Stimulated activated naive CD8-positive, alpha-beta T cell treated with anti-CD3 and anti-CD28 coated beads, Interleukin-15, Interleukin-2, amounts not matched to agents 100 ng/mL and 50 ng/mL, for 24 hours (primary cell): ENCODE results near the gene LMAN2.
"Not testable (repeated sequence)": the region's sequence is repeated elsewhere in the genome, so short reads cannot be mapped to it uniquely, and the experiment has no call there.

Experiments used
- H3K27ac Mint-ChIP-seq: one replicate; pipeline ENCODE4 v1.8.0; 2021; ENCODE audit warnings: mild to moderate bottlenecking, mixed read lengths
- H3K27me3 Mint-ChIP-seq: one replicate; pipeline ENCODE4 v1.8.0; 2021; ENCODE audit warnings: mixed read lengths
- H3K36me3 Mint-ChIP-seq: one replicate; pipeline ENCODE4 v1.8.0; 2021; ENCODE audit warnings: low read depth, mixed read lengths
- H3K4me1 Mint-ChIP-seq: one replicate; pipeline ENCODE4 v1.8.0; 2021; ENCODE audit warnings: low read depth, mixed read lengths
- H3K4me3 Mint-ChIP-seq: one replicate; pipeline ENCODE4 v1.8.0; 2021; ENCODE audit warnings: mild to moderate bottlenecking, mixed read lengths
- H3K9me3 Mint-ChIP-seq: one replicate; pipeline ENCODE4 v1.8.0; 2021; ENCODE audit warnings: mixed read lengths

The LMAN2 gene

DNA sequence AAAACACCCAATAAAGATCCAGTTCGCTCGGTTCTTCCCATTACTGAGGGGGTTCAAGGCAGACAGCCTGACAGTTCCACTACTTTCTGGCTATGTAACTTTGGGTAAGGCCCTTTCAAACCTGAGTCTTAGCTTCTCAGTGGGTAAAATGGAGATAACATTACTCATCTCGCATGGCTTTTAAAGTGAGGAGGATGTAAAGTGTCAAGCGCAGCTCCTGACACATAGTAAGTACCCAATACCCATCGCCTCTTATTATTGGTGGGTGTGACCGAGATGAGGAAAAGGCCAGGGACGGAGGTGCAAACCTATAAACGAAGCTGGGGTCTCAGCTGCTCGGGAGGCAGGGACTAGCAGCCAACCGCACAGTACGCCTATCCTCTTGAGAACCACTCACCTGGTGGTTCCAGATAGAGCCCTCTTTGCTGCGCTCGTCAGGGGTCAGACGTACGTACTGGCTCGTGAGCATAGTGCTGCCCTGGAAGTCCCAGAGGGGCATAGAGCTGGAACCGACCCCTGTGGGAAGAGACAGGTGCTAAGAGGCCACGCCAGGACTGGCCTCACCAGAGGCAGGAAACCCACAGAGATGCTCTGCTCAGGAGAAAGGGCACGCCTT is 584 bp downstream of the LMAN2 start:
- H3K4me3 Mint-ChIP-seq: peak overlapping the region; percentile 99
- H3K9me3 Mint-ChIP-seq: peaks cover 4% of the 10 kb centered on the region
- peaks cover 29% of the 10 kb centered on the region for H3K36me3 Mint-ChIP-seq
- peak overlapping the region; percentile 100 for H3K27ac Mint-ChIP-seq
- H3K27me3 Mint-ChIP-seq: no peaks in the 10 kb centered on the region
- H3K4me1 Mint-ChIP-seq: peaks cover 61% of the 10 kb centered on the region

DNA sequence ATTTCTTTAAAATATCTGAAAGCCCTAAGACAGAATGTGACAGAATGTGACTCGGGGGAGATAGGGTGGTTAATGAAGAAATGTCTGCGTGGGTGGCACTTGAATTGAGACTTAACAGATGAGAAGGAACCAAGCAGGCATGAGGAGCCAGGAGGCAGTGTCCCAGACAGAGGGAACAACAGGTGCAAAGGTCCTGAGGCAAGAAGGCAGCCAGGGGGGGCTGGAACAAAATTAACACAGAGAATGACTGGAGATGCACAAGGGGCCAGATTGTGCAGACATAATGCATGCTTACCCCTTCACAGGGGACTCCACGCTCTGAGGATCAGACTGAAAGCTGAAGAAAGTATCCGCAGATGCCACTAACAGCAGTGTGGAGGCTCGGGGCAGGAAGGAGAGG is 1.7 kb downstream of the LMAN2 start:
- no peaks in the 10 kb centered on the region for H3K9me3 Mint-ChIP-seq
- H3K36me3 Mint-ChIP-seq: peaks cover 35% of the 10 kb centered on the region
- peak overlapping the region; percentile 74 for H3K27ac Mint-ChIP-seq
- H3K27me3 Mint-ChIP-seq: no peaks in the 10 kb centered on the region
- H3K4me3 Mint-ChIP-seq: peak overlapping the region; percentile 99
- H3K4me1 Mint-ChIP-seq: peaks cover 56% of the 10 kb centered on the region

DNA sequence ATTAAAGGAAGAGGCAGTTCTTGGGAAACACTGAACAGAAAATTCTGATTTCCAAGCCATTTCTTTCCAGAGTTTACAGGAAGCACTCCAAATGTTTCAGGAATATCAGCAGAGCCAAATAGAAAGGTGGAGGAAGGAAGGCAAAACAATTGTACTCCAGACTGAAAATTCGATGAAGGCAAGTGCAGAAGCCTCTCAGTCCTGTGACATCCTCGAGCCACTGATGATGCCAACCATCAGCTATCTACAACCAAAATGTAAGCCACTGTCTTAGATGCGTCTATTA is 2.2 kb downstream of the LMAN2 start:
- H3K9me3 Mint-ChIP-seq: no peaks in the 10 kb centered on the region
- peak overlapping the region; percentile 61 for H3K27ac Mint-ChIP-seq
- H3K4me1 Mint-ChIP-seq: peaks cover 51% of the 10 kb centered on the region
- peaks cover 37% of the 10 kb centered on the region for H3K36me3 Mint-ChIP-seq
- H3K4me3 Mint-ChIP-seq: peak overlapping the region; percentile 99
- no peaks in the 10 kb centered on the region for H3K27me3 Mint-ChIP-seq

DNA sequence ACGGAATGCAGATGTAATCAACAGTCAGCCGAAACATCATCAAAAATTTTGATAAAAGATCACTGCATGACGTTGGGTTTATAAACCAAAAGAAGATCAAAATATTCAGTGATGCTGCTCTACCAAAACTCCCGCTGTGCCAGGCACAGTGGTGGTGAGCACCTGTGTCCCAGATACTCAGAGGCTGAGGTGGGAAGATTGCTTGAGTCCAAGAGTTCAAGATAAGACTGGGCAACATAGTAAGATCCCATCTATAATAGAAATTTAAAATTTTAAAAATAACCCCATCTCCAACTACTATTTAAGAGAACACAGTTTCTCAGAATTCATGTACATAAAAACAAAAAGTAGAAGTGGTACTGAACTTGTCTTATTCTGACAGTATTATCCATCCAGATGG is 3.8 kb downstream of the LMAN2 start:
- peaks cover 54% of the 10 kb centered on the region for H3K4me1 Mint-ChIP-seq
- no peak overlapping the region for H3K27ac Mint-ChIP-seq
- H3K36me3 Mint-ChIP-seq: peaks cover 42% of the 10 kb centered on the region
- H3K9me3 Mint-ChIP-seq: no peaks in the 10 kb centered on the region
- no peaks in the 10 kb centered on the region for H3K27me3 Mint-ChIP-seq
- no peak overlapping the region for H3K4me3 Mint-ChIP-seq

DNA sequence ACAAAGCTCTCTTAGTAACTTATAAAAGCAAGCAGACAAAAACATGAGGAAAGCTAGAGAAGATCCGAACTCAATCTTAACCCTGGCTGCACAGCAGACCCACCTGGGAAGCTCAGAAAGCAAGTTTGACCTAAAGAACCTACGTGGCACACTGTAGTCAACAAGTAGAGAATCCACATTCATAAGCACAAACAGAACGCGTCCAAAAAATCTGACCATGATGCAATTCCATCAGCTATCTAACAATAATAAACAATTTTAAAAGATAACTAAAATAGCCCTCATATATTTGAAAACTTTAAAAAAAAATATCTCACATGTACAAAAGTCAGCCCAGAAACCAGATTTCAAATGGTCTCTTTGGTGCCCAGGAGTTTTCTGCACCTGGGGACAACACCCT is 4.6 kb downstream of the LMAN2 start:
- Mint-ChIP-seq H3K4me3 (no peak overlapping the region), H3K4me1 (peaks cover 49% of the 10 kb centered on the region), H3K36me3 (peaks cover 48% of the 10 kb centered on the region), H3K27me3 (no peaks in the 10 kb centered on the region), H3K27ac (no peak overlapping the region), H3K9me3 (no peaks in the 10 kb centered on the region)

DNA sequence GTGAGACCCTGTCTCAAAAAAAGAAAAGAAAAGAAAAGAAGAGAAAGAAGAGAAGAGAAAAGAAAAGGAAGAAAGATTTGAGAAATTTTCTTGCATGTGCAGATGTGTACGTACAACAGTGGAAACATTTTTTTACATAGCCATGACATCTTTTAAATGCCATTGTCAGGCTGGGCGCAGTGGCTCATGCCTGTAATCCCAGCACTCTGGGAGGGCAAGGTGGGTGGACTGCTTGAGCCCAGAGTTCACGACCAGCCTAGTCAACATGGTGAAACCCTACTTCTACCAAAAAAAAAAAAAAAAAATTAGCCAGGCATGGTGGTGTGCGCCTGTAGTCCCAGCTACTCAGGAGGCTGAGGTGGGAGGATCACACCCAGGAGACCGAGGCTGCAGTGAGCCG is 6.6 kb downstream of the LMAN2 start:
- no peaks in the 10 kb centered on the region for H3K9me3 Mint-ChIP-seq
- no peak overlapping the region for H3K4me3 Mint-ChIP-seq
- H3K36me3 Mint-ChIP-seq: peaks cover 56% of the 10 kb centered on the region

DNA sequence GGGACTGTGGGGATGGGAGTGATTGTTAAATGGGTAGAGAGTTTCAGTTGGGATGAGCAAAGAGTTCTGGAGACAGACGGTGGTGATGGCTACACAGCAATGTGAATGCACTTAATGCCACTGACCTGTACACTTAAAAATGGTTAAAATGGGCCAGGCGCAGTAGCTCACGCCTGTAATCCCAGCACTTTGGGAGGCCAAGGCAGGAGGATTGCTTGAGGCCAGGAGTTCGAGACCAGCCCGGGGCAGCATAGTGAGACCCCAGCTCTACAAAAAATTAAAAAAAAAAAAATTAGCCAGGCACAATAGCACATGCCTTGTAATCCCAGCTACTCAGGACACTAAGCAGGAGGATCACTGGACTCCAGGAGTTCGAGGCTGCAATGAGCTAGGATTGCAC is 7.7 kb downstream of the LMAN2 start:
- Mint-ChIP-seq H3K4me1 (peaks cover 38% of the 10 kb centered on the region), H3K27me3 (no peaks in the 10 kb centered on the region), H3K4me3 (no peak overlapping the region), H3K9me3 (no peaks in the 10 kb centered on the region), H3K27ac (no peak overlapping the region), H3K36me3 (peaks cover 52% of the 10 kb centered on the region)

More for the DNA sequence above, 6.6 kb downstream of the LMAN2 start:
- no peak overlapping the region for H3K27ac Mint-ChIP-seq
- no peaks in the 10 kb centered on the region for H3K27me3 Mint-ChIP-seq
- peaks cover 42% of the 10 kb centered on the region for H3K4me1 Mint-ChIP-seq

DNA sequence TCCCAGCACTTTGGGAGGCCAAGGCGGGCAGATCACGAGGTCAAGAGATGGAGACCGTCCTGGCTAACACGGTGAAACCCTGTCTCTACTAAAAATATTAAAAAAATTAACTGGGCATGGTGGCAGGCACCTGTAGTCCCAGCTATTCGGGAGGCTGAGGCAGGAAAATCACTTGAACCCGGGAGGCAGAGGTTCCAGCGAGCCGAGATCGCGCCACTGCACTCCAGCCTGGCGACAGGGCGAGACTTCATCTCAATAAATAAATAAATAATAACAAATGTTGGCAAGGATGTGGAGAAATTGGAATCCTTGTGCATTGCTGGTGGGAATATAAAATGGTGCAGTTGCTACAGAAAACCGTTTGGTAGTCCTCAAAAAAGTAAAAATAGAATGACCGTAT is 8.5 kb downstream of the LMAN2 start:
- H3K27ac Mint-ChIP-seq, H3K27me3 Mint-ChIP-seq: not testable (repeated sequence)
- peaks cover 38% of the 10 kb centered on the region for H3K4me1 Mint-ChIP-seq

DNA sequence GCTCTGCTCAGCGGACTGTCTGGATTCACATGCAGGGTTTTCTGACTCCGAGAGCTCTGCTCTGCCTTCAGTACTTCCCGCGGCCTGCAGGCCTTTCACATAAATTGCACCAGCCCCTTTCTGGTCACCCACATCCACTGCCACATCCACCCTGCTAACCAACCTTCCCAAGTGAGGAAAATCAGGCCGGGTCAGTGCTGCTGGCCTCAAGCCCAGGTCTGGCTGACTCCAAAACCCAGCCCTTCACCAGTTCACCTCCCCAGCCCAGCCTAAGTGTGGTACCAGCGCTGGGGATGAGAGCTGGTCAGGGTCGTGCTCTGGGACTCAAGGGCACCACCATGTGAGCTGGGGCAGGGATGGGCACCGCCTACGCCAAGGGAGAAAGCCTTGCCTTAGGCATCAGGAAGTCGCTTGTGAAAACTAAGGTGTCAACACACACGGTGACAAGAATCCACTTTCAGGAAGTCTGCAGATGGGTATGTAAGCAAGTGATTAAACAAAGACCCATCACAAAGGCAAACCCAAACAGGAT is 12.3 kb downstream of the LMAN2 start:
- Mint-ChIP-seq H3K27me3 (no peaks in the 10 kb centered on the region), H3K36me3 (peaks cover 46% of the 10 kb centered on the region), H3K9me3 (no peaks in the 10 kb centered on the region), H3K4me3 (no peak overlapping the region), H3K4me1 (peaks cover 14% of the 10 kb centered on the region), H3K27ac (no peak overlapping the region)

More for the DNA sequence above, 8.5 kb downstream of the LMAN2 start:
- not testable (repeated sequence) for H3K4me3 Mint-ChIP-seq, H3K9me3 Mint-ChIP-seq
- peaks cover 52% of the 10 kb centered on the region for H3K36me3 Mint-ChIP-seq

DNA sequence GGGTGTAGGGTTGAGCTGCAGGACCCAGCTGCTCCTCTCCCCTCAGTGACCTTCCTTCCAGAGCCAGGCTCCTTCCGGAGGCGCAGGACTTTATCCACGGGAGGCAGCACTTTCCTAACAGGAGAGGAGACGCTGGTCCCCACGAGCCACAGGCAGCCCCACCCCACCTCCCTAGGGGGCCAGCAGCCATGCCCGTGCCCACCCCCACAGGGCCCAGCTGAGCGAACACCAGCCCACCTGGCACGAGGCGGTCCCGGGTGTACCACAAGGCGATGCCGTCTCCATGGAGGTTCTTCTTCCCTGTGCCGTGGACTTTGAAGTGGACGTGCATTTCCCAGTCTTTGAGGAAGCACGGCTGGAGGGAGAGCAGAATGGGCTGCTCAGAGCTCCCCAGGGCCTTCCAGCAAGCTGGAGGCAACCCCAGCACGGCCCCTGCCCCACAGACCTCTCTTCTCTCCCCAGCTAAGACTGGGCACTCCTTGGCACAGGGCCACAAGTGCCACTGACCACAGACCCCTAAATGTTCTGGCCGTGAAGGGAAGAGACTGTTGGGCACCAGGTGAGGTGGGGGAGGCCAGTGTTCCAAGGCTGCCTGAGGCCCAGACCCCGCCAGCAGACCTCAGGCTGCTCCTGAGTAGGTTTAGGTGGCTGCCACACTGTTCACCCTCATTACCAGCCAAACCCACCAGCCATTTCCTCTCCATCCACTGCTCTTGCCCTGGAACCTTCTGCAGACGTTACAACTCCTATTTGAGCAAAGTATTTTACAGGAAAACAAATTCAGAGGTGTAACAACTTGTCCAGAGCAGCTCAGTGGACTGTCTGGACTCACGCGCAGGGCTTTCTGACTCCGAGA is 13.0 kb downstream of the LMAN2 start:
- Mint-ChIP-seq H3K9me3 (no peaks in the 10 kb centered on the region), H3K4me3 (no peak overlapping the region), H3K4me1 (peaks cover 11% of the 10 kb centered on the region), H3K27ac (no peak overlapping the region), H3K36me3 (peaks cover 49% of the 10 kb centered on the region), H3K27me3 (no peaks in the 10 kb centered on the region)

DNA sequence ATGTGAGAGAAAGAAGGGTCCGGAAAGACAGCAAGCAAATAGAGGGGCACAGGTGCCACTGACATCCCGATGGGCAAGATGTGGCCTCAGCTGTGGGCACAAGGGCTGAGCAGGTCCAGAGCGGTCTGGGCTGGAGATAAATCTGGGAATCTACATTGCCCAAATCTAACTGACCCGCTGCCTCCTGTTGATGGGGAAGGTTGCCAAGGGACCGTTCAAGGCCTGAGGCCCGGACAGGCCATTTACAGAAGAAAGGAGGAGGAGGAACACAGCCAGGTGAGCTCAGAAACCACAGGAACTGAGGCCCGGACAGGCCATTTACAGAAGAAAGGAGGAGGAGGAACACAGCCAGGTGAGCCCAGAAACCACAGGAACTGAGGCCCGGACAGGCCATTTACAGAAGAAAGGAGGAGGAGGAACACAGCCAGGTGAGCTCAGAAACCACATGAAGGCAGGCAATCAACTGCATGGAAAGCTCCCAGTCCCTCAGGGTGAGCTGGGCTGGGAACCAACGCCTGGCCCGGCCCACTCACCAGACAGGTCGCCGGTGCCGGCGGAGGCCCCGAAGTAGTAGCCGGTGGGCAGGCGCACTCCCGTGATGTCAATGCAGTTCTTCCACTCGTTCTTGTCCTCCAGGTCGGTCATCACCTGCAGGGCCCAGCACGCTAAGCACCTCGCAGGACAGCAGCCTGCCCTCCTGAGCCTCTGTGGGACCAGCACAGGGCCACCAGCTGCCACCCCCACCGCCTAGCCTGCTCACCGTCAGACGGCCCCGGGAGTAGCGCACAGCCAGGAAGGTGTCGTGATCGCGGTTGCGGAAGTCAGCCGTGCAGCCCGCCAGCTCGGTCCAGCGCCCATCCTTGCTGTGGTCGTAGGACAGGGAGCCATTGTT is 14.6 kb downstream of the LMAN2 start:
- Mint-ChIP-seq H3K27me3 (no peaks in the 10 kb centered on the region), H3K4me3 (no peak overlapping the region), H3K4me1 (peaks cover 10% of the 10 kb centered on the region), H3K36me3 (peaks cover 50% of the 10 kb centered on the region), H3K27ac (no peak overlapping the region), H3K9me3 (no peaks in the 10 kb centered on the region)

DNA sequence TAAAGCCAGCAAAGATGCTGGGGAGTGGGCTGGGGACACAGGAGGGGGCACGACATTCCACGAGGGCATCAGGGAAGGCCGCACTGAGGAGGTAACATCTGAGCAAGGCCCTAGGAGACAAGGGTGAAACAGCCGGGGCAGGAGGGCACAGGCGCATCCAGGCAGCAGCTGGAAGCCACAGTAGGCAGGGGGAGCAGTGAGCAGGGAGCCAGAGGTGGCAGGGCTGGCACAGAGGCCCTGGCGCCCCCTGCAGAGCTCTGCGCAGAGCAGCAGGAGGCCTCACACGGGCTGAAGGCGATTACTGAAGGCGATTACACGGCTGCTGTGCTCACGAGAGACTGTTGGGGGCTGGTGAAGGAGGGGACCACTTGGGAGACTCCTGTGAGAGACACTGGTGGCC is 15.4 kb downstream of the LMAN2 start:
- no peak overlapping the region for H3K4me3 Mint-ChIP-seq
- H3K27ac Mint-ChIP-seq: peak overlapping the region; percentile 4
- H3K4me1 Mint-ChIP-seq: peaks cover 16% of the 10 kb centered on the region
- no peaks in the 10 kb centered on the region for H3K27me3 Mint-ChIP-seq
- H3K36me3 Mint-ChIP-seq: peaks cover 42% of the 10 kb centered on the region
- no peaks in the 10 kb centered on the region for H3K9me3 Mint-ChIP-seq

DNA sequence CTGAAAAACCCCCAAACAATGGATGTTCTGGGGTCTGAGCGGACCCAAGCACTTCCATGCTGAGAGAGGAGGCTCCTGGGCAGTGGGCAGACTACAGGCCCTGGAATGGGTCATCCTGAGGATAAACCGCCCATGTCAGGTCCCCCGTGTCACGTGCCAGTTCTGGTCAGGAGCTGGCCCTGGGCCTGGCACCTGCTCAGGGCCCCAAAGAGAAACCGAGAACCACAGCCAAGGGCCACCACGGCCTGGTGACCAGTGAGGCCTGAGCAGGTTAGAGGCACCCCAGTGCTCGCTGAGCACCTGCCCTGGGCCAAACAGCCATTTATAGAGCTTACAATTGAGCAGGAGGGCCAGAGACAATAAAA is 15.8 kb downstream of the LMAN2 start:
- Mint-ChIP-seq H3K27me3 (no peaks in the 10 kb centered on the region), H3K4me1 (peaks cover 21% of the 10 kb centered on the region), H3K36me3 (peaks cover 43% of the 10 kb centered on the region), H3K4me3 (no peak overlapping the region), H3K27ac (no peak overlapping the region), H3K9me3 (no peaks in the 10 kb centered on the region)

DNA sequence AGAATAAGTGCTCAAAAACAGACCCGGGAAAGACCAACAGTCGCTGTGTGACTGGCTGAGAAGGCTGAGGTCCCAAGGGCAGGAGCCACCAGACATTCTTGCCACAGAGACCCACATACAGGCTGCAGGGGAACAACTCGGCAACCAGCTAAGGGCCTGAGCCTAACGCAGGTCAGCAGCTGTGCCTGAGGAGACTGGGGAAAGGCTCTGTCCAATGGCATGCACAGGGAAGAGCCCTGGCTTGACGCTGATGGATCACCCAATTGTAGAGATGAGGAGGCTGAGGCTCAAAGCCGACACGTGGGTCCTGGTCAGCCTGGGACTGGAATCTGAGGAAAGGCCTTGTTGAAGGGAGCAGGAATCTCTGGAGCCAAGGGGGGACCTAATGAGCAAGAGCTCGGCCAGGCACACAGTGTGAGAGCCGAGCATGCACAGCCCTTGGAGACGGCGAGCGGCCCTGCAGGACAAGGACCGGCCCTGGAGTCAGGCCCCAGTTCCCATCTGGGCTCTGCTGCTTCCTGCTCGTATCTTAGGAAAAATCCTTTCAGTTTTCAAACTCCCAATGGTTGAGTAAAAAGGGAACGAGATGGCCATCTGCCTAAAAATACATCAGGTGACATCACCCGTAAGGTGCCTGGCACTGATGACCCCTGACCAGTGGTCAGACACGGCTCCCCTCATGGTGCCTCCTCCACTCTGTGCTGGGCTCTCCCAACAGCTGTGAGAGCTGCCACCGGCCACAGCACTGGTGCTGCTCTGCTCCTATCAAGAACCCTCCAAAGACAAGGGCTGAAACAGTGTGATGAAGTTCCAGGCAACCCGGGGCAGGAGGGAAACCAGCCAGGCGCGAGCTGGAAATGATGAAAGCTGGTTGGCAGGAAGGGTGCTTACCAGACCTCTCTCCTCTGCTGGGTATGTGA is 16.4 kb downstream of the LMAN2 start:
- H3K4me3 Mint-ChIP-seq: no peak overlapping the region
- H3K27ac Mint-ChIP-seq: no peak overlapping the region
- H3K27me3 Mint-ChIP-seq: no peaks in the 10 kb centered on the region
- no peaks in the 10 kb centered on the region for H3K9me3 Mint-ChIP-seq
- H3K36me3 Mint-ChIP-seq: peaks cover 46% of the 10 kb centered on the region
- peaks cover 21% of the 10 kb centered on the region for H3K4me1 Mint-ChIP-seq
